A673 (cell line): ENCODE measurements around the gene PXK.

Experiments used
- CTCF ChIP-seq: fragments of 300-800, 200-600 bp; sonication (generic); conservative IDR thresholded peaks from 2 replicates; pipeline ENCODE4 v1.5.1; 2017; ENCODE audit warnings: low read depth, mild to moderate bottlenecking, antibody characterized with exemption, low read length, moderate library complexity, mixed read lengths
- EZH2 ChIP-seq: fragments of 200-600 bp; sonication (generic); IDR thresholded peaks from 2 replicates; pipeline ENCODE4 v1.6.1; 2017; ENCODE audit warnings: borderline replicate concordance, low read depth, mild to moderate bottlenecking, mixed read lengths, antibody characterized with exemption, low read length; ENCODE audit not compliant: poor library complexity, severe bottlenecking

- TF ChIP-seq CTCF (no peak), EZH2 (no peak)
These were observed 8.0 kb upstream of the PXK start for GRCh38 chr3:58324391-58325390.
